Activated B cell treated with CpG ODN at 0.5 μM for 24 hours (primary cell): Measurements from ENCODE around the gene KCNQ1. TPM values are rescaled to one million over a fixed set of nuclear protein-coding genes. Genes with fewer than 3 reads are reported as not detected.

Source experiments
- ATAC-seq: fragments of 200-7000 bp; cut with Tn5 transposase; one replicate; pipeline ENCODE4 v1.10.0; 2021; ENCODE audit warnings: low read depth, mild to moderate bottlenecking, moderate library complexity
- CTCF ChIA-PET: fragments of 350-600 bp; sonication (Branson Sonifier 250); formaldehyde crosslinking; loops from one replicate; lab custom pipeline; 2021; ENCODE audit warnings: antibody characterized with exemption; lab: Charles Lee
- POLR2A ChIA-PET: fragments of 350-600 bp; sonication (Branson Sonifier 250); formaldehyde crosslinking; loops from one replicate; lab custom pipeline; 2021; ENCODE audit warnings: antibody characterized with exemption; lab: Charles Lee
- DNase-seq: peaks from one replicate; pipeline ENCODE4 v3.0.0; 2022
- H3K27ac Mint-ChIP-seq: one replicate; pipeline ENCODE4 v1.8.0; 2020; ENCODE audit warnings: mixed read lengths
- H3K27me3 Mint-ChIP-seq: one replicate; pipeline ENCODE4 v1.8.0; 2021; ENCODE audit warnings: mixed read lengths
- H3K36me3 Mint-ChIP-seq: one replicate; pipeline ENCODE4 v1.8.0; 2021; ENCODE audit warnings: low read depth, mixed read lengths
- H3K4me1 Mint-ChIP-seq: one replicate; pipeline ENCODE4 v1.8.0; 2021; ENCODE audit warnings: mixed read lengths
- H3K4me3 Mint-ChIP-seq: one replicate; pipeline ENCODE4 v1.8.0; 2020; ENCODE audit warnings: mild to moderate bottlenecking, mixed read lengths
- H3K9me3 Mint-ChIP-seq: one replicate; pipeline ENCODE4 v1.8.0; 2020; ENCODE audit warnings: mixed read lengths
- CTCF ChIP-seq: fragments of 200-600 bp; IDR thresholded peaks from one replicate; pipeline ENCODE4 v1.8.0; 2022; ENCODE audit warnings: antibody characterized with exemption, mild to moderate bottlenecking
- intact Hi-C: fragments of 100-400 bp; cut with micrococcal nuclease; formaldehyde crosslinking; loops from one replicate; pipeline ENCODE4 v1.15.1; 2024
- total RNA-seq: library from RNA; stranded (reverse); gene quantifications from 2 replicates; pipeline ENCODE4 v1.2.3, GENCODE V29; 2022

KCNQ1 gene
- total RNA-seq, 1 donor from 2014 or later, result 6.5 TPM

GRCh38 chr11:2739531-2740274, 294.9 kb downstream of the KCNQ1 start:
- intact Hi-C loops, result no loop called here

GRCh38 chr11:2740275-2740940, 295.6 kb downstream of the KCNQ1 start:
- ATAC-seq (no peak), DNase-seq (no peak)
- no peaks in the 10 kb centered on the region for H3K4me1 Mint-ChIP-seq
- H3K4me3 Mint-ChIP-seq, result no peak overlapping the region
- H3K27me3 Mint-ChIP-seq, result no peaks in the 10 kb centered on the region
- H3K9me3 Mint-ChIP-seq, result no peaks in the 10 kb centered on the region
- H3K36me3 Mint-ChIP-seq, result no peaks in the 10 kb centered on the region
- intact Hi-C loops, result no loop called here
- POLR2A ChIA-PET, result no interaction called here
- TF ChIP-seq CTCF, result no peak
- H3K27ac Mint-ChIP-seq, result no peak overlapping the region
- CTCF ChIA-PET, result no interaction called here

More at GRCh38 chr11:2739531-2740274, 294.9 kb downstream of the KCNQ1 start:
- Mint-ChIP-seq H3K9me3 (no peaks in the 10 kb centered on the region), H3K27ac (no peak overlapping the region), H3K27me3 (no peaks in the 10 kb centered on the region), H3K36me3 (no peaks in the 10 kb centered on the region), H3K4me3 (no peak overlapping the region), H3K4me1 (no peaks in the 10 kb centered on the region)
- ChIA-PET POLR2A (no interaction called here), CTCF (no interaction called here)
- DNase-seq (no peak), ATAC-seq (no peak)
- TF ChIP-seq CTCF, result no peak

- ATAC-seq (no peak), DNase-seq (no peak)
- no peaks in the 10 kb centered on the region for H3K4me1 Mint-ChIP-seq
- TF ChIP-seq CTCF, result no peak
- H3K4me3 Mint-ChIP-seq, result no peak overlapping the region
- CTCF ChIA-PET, result no interaction called here
- H3K36me3 Mint-ChIP-seq, result no peaks in the 10 kb centered on the region
- H3K9me3 Mint-ChIP-seq, result no peaks in the 10 kb centered on the region
- POLR2A ChIA-PET, result no interaction called here
- no peak overlapping the region for H3K27ac Mint-ChIP-seq
- intact Hi-C loops, result no loop called here
- H3K27me3 Mint-ChIP-seq, result no peaks in the 10 kb centered on the region
These were observed 296.2 kb downstream of the KCNQ1 start for GRCh38 chr11:2741006-2741376.

GRCh38 chr11:2741377-2742131, 296.7 kb downstream of the KCNQ1 start:
- Mint-ChIP-seq H3K9me3 (no peaks in the 10 kb centered on the region), H3K4me1 (no peaks in the 10 kb centered on the region), H3K27me3 (no peaks in the 10 kb centered on the region), H3K36me3 (no peaks in the 10 kb centered on the region), H3K4me3 (no peak overlapping the region), H3K27ac (no peak overlapping the region)
- ChIA-PET POLR2A (no interaction called here), CTCF (no interaction called here)
- DNase-seq (no peak), ATAC-seq (no peak)
- no peak for TF ChIP-seq CTCF
- intact Hi-C loops, result no loop called here

GRCh38 chr11:2742201-2742600, 297.4 kb downstream of the KCNQ1 start:
- no peak for DNase-seq
- H3K27me3 Mint-ChIP-seq, result no peaks in the 10 kb centered on the region
- ChIA-PET CTCF (no interaction called here), POLR2A (no interaction called here)
- TF ChIP-seq CTCF, result no peak
- H3K4me1 Mint-ChIP-seq, result no peaks in the 10 kb centered on the region
- no peak overlapping the region for H3K4me3 Mint-ChIP-seq
- no peak for ATAC-seq
- intact Hi-C loops, result no loop called here
- H3K27ac Mint-ChIP-seq, result no peak overlapping the region
- no peaks in the 10 kb centered on the region for H3K36me3 Mint-ChIP-seq
- no peaks in the 10 kb centered on the region for H3K9me3 Mint-ChIP-seq
